ENCODE measurements around the gene RAB3GAP2.
"Not testable (repeated sequence)": the region's sequence is repeated elsewhere in the genome, so short reads cannot be mapped to it uniquely, and the experiment has no call there.

Gene RAB3GAP2

GRCh38 chr1:220217383-220217988, 54.8 kb downstream of the RAB3GAP2 start:
- no peaks in the 10 kb centered on the region for H3K9me3 ChIP-seq (ENCODE audit: control insufficient read depth, low read length)
- TF ChIP-seq, protein P1, sequence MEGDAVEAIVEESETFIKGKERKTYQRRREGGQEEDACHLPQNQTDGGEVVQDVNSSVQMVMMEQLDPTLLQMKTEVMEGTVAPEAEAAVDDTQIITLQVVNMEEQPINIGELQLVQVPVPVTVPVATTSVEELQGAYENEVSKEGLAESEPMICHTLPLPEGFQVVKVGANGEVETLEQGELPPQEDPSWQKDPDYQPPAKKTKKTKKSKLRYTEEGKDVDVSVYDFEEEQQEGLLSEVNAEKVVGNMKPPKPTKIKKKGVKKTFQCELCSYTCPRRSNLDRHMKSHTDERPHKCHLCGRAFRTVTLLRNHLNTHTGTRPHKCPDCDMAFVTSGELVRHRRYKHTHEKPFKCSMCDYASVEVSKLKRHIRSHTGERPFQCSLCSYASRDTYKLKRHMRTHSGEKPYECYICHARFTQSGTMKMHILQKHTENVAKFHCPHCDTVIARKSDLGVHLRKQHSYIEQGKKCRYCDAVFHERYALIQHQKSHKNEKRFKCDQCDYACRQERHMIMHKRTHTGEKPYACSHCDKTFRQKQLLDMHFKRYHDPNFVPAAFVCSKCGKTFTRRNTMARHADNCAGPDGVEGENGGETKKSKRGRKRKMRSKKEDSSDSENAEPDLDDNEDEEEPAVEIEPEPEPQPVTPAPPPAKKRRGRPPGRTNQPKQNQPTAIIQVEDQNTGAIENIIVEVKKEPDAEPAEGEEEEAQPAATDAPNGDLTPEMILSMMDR (IDR thresholded peaks at IDR 0.05) = no peak
- no peak overlapping the region for H3K27ac ChIP-seq
- no peak overlapping the region for H3K4me2 ChIP-seq (ENCODE audit: low read length)
- H3K79me2 ChIP-seq = no peaks in the 10 kb centered on the region
- H3K27me3 ChIP-seq (ENCODE audit: control insufficient read depth, insufficient read depth, low read length) = no peaks in the 10 kb centered on the region
- H3K4me3 ChIP-seq (ENCODE audit: low read depth, low read length) = no peak overlapping the region
- H3K4me1 ChIP-seq = no peaks in the 10 kb centered on the region
- no peak overlapping the region for H2AFZ ChIP-seq
- H3K36me3 ChIP-seq (ENCODE audit: control insufficient read depth, insufficient read depth, low read length) = no peaks in the 10 kb centered on the region
- H3K9ac ChIP-seq = no peak overlapping the region

GRCh38 chr1:220213382-220213983, 58.8 kb downstream of the RAB3GAP2 start:
- Histone ChIP-seq H3K27me3 (ENCODE audit: control insufficient read depth, insufficient read depth, low read length) (no peaks in the 10 kb centered on the region), H2AFZ (no peak overlapping the region), H3K9me3 (ENCODE audit: control insufficient read depth, low read length) (no peaks in the 10 kb centered on the region), H3K36me3 (ENCODE audit: control insufficient read depth, insufficient read depth, low read length) (no peaks in the 10 kb centered on the region), H3K4me3 (ENCODE audit: low read depth, low read length) (no peak overlapping the region), H3K27ac (no peak overlapping the region), H3K79me2 (no peaks in the 10 kb centered on the region), H3K9ac (no peak overlapping the region), H3K4me1 (no peaks in the 10 kb centered on the region), H3K4me2 (ENCODE audit: low read length) (no peak overlapping the region)
- TF ChIP-seq, protein P1 (IDR thresholded peaks at IDR 0.05) = no peak

GRCh38 chr1:220207411-220207810, 64.8 kb downstream of the RAB3GAP2 start:
- Histone ChIP-seq H3K36me3 (ENCODE audit: control insufficient read depth, insufficient read depth, low read length) (no peaks in the 10 kb centered on the region), H3K4me3 (ENCODE audit: low read depth, low read length) (no peak overlapping the region), H3K27me3 (ENCODE audit: control insufficient read depth, insufficient read depth, low read length) (no peaks in the 10 kb centered on the region), H3K4me2 (ENCODE audit: low read length) (no peak overlapping the region), H3K9me3 (ENCODE audit: control insufficient read depth, low read length) (no peaks in the 10 kb centered on the region), H3K27ac (no peak overlapping the region), H2AFZ (no peak overlapping the region), H3K9ac (no peak overlapping the region), H3K79me2 (no peaks in the 10 kb centered on the region), H3K4me1 (no peaks in the 10 kb centered on the region)
- TF ChIP-seq, protein P1 (IDR thresholded peaks at IDR 0.05) = no peak

DNA sequence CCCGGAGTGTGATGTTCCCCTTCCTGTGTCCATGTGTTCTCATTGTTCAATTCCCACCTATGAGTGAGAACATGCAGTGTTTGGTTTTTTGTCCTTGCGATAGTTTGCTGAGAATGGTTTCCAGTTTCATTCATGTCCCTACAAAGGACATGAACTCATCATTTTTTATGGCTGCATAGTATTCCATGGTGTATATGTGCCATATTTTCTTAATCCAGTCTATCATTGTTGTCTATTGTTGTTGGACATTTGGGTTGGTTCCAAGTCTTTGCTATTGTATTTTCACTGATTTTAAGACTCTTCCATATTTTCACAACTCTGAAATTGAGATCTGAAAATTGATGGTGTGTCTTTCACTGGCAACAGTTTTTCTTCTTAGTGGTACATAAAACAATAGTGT, 67.5 kb downstream of the RAB3GAP2 start:
- not testable (repeated sequence) for H3K9ac ChIP-seq; H3K27me3 ChIP-seq (ENCODE audit: control insufficient read depth, insufficient read depth, low read length); H3K4me3 ChIP-seq (ENCODE audit: low read depth, low read length); H3K4me1 ChIP-seq; H3K36me3 ChIP-seq (ENCODE audit: control insufficient read depth, insufficient read depth, low read length); H3K4me2 ChIP-seq (ENCODE audit: low read length); H2AFZ ChIP-seq; H3K27ac ChIP-seq; H3K79me2 ChIP-seq; H3K9me3 ChIP-seq (ENCODE audit: control insufficient read depth, low read length)

DNA sequence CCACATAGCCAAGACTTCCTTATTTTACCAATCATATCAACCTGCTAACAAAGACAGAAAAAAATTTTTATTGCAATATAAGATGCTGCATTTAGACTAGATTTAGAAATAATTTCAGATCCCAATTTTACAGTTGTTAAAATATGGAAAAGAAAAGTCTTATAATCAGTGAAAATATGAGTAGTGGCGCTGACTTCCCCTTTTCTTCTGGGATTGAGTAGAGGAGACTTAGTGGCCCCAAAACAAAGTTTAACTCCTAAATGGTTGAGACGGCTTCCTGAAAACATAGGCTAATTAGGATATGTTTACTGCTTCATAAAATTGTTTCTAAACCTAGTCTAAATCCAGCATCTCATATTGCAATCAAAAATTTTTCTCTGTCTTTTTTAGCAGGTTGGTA, 68.4 kb downstream of the RAB3GAP2 start:
- H3K4me2 ChIP-seq (ENCODE audit: low read length) = no peak overlapping the region
- no peaks in the 10 kb centered on the region for H3K79me2 ChIP-seq
- H3K9ac ChIP-seq = no peak overlapping the region
- H2AFZ ChIP-seq = no peak overlapping the region
- H3K36me3 ChIP-seq (ENCODE audit: control insufficient read depth, insufficient read depth, low read length) = no peaks in the 10 kb centered on the region
- no peak overlapping the region for H3K4me3 ChIP-seq (ENCODE audit: low read depth, low read length)
- TF ChIP-seq, protein P1 (IDR thresholded peaks at IDR 0.05) = no peak
- H3K27me3 ChIP-seq (ENCODE audit: control insufficient read depth, insufficient read depth, low read length) = no peaks in the 10 kb centered on the region
- no peaks in the 10 kb centered on the region for H3K9me3 ChIP-seq (ENCODE audit: control insufficient read depth, low read length)
- H3K4me1 ChIP-seq = no peaks in the 10 kb centered on the region
- H3K27ac ChIP-seq = no peak overlapping the region

Data from parathyroid adenoma (tissue), 2 donors.